Tibial nerve (tissue), 4 donors: ENCODE results near the gene DISP3. TPM values are rescaled to one million over a fixed set of nuclear protein-coding genes. Genes with fewer than 3 reads are reported as not detected.

Experiments
- DNase-seq, 2 donors: peaks; one replicate each; pipeline ENCODE4 v3.0.0-alpha.2; 2019; ENCODE audit warnings: low spot score in 2 of 2
- H3K27ac ChIP-seq, 4 donors: fragments of 200-600 bp; sonication (generic) in 3 of 4; one replicate each; pipeline ENCODE4 v1.5.1; 2017 to 2019; ENCODE audit warnings: mild to moderate bottlenecking in 1 of 4
- H3K27me3 ChIP-seq, 2 donors: fragments of 200-600 bp; sonication (generic) in 1 of 2; one replicate each; pipeline versions ENCODE4 v1.5.1 to v1.6.0; 2017 to 2019
- H3K36me3 ChIP-seq, 3 donors: fragments of 200-600 bp; sonication (generic); one replicate each; pipeline ENCODE4 v1.5.1; 2018 to 2019
- H3K4me1 ChIP-seq, 4 donors: fragments of 200-600 bp; sonication (generic) in 3 of 4; one replicate each; pipeline ENCODE4 v1.5.1; 2017 to 2019
- H3K4me3 ChIP-seq, 4 donors: fragments of 200-600 bp; sonication (generic) in 3 of 4; one replicate each; pipeline ENCODE4 v1.5.1; 2017 to 2019; ENCODE audit warnings: mild to moderate bottlenecking in 1 of 4, moderate library complexity in 1 of 4
- H3K9me3 ChIP-seq, 4 donors: fragments of 200-600 bp; sonication (generic) in 3 of 4; one replicate each; pipeline ENCODE4 v1.5.1; 2017 to 2019
- EP300 ChIP-seq, 2 donors: sonication (generic); formaldehyde crosslinking; IDR thresholded peaks; one replicate each; pipeline ENCODE4 v1.6.1; 2017; ENCODE audit warnings: antibody characterized with exemption in 2 of 2, mild to moderate bottlenecking in 1 of 2
- POLR2A ChIP-seq, 2 donors: fragments of 450-650 bp; IDR thresholded peaks; one replicate each; pipeline ENCODE4 v1.6.1; 2017; ENCODE audit warnings: antibody characterized with exemption in 2 of 2, mild to moderate bottlenecking in 2 of 2, moderate library complexity in 2 of 2
- WGBS, 2 donors: methylation state at CpG; one replicate each; pipeline ENCODE4 v1.1.5; 2018; 5-methylcytosine and 5-hydroxymethylcytosine counted together
- total RNA-seq, 4 donors: library from RNA; depleted of rRNA; stranded (reverse); fragments of >200 nt; gene quantifications; one replicate each; pipeline ENCODE4 v1.1.0, GENCODE V29; 2016
- TF ChIP-seq, protein P1 (sequence below), 5 experiments: fragments of 200-600 bp in 3 of 5; fragments of 450-650 bp in 2 of 5; sonication (generic) in 3 of 5; IDR thresholded peaks; one replicate each; pipeline ENCODE4 v1.5.1; 2016 to 2019; ENCODE audit warnings: antibody characterized with exemption in 5 of 5, mild to moderate bottlenecking in 3 of 5, moderate library complexity in 2 of 5

DISP3 gene
- total RNA-seq, 4 donors from 2014 or later, result 0.59 TPM; not detected in 3

DNA sequence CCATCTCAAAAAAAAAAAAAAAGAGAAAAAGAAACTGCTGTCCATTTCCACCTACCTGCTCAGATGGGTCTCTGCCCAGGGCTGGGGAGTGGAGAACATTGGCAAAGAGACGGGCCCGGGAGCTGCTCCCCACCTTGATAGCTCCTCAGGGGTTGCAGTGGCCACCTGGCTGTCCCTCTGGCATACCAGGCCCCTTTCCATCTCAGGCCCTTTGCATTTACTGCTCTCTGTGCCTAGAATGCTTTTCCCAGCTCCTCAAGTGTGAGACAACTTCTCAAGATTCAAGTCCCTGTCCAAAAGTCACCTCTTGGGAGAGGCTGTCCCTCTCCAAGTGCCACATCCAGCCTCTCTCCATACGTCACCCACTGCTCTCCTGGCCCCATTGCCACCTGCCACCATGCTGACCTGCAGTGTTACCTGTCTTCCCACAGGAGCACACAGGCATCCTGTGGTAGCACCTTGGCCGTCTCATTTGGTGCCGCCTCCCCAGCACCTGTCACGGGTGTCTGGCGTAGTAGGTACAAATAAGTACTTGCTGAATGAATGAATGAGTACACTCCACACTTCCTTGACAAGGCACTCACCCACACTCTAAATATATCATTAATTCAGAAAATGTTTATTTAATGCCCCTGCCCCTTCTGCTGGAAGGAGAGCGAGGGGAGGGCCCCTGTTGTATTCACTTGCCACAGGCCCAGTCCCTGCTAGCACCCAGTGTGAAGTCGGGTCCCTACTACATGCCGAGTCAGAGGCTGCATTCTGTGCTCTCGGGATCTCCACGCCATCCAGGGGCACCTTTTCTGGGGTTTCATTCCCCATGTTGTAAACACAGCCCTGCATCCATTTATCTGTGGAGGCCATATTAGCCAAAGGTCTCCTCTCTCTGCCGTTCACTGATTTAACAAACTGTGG is 48.8 kb downstream of the DISP3 start:
- TF ChIP-seq POLR2A (IDR thresholded peaks at IDR 0.05), result no peak
- TF ChIP-seq, protein P1, sequence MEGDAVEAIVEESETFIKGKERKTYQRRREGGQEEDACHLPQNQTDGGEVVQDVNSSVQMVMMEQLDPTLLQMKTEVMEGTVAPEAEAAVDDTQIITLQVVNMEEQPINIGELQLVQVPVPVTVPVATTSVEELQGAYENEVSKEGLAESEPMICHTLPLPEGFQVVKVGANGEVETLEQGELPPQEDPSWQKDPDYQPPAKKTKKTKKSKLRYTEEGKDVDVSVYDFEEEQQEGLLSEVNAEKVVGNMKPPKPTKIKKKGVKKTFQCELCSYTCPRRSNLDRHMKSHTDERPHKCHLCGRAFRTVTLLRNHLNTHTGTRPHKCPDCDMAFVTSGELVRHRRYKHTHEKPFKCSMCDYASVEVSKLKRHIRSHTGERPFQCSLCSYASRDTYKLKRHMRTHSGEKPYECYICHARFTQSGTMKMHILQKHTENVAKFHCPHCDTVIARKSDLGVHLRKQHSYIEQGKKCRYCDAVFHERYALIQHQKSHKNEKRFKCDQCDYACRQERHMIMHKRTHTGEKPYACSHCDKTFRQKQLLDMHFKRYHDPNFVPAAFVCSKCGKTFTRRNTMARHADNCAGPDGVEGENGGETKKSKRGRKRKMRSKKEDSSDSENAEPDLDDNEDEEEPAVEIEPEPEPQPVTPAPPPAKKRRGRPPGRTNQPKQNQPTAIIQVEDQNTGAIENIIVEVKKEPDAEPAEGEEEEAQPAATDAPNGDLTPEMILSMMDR (IDR thresholded peaks at IDR 0.05), result no peak
- TF ChIP-seq EP300 (IDR thresholded peaks at IDR 0.05), result no peak
- 88 to 89% methylated on average over 13 of the region's 13 CpGs for WGBS, 2 donors
- Histone ChIP-seq H3K4me3 (no peak overlapping the region), H3K9me3 (no peaks in the 10 kb centered on the region), H3K36me3 (no peaks in the 10 kb centered on the region), H3K27ac (no peak overlapping the region), H3K4me1 (no peaks in the 10 kb centered on the region), H3K27me3 (no peaks in the 10 kb centered on the region)
- DNase-seq, result no peak

- TF ChIP-seq POLR2A (IDR thresholded peaks at IDR 0.05), result no peak
- TF ChIP-seq EP300 (IDR thresholded peaks at IDR 0.05), result no peak
- no peak for DNase-seq
- Histone ChIP-seq H3K27me3 (no peaks in the 10 kb centered on the region), H3K4me1 (no peaks in the 10 kb centered on the region), H3K27ac (no peak overlapping the region), H3K36me3 (no peaks in the 10 kb centered on the region), H3K4me3 (no peak overlapping the region), H3K9me3 (no peaks in the 10 kb centered on the region)
- 72 to 87% methylated on average over 10 to 13 of the region's 13 CpGs for WGBS, 2 donors
These were observed 49.8 kb downstream of the DISP3 start for GRCh38 chr1:11528611-11529261.

GRCh38 chr1:11529330-11529729 is 50.4 kb downstream of the DISP3 start:
- DNase-seq, result no peak
- Histone ChIP-seq H3K9me3 (no peaks in the 10 kb centered on the region), H3K4me1 (no peaks in the 10 kb centered on the region), H3K4me3 (no peak overlapping the region), H3K27me3 (no peaks in the 10 kb centered on the region), H3K36me3 (no peaks in the 10 kb centered on the region), H3K27ac (no peak overlapping the region)
- TF ChIP-seq, protein P1 (IDR thresholded peaks at IDR 0.05), result no peak
- no peak for TF ChIP-seq POLR2A (IDR thresholded peaks at IDR 0.05)
- TF ChIP-seq EP300 (IDR thresholded peaks at IDR 0.05), result no peak
- WGBS, 2 donors, result 88 to 90% methylated on average over 8 to 10 of the region's 10 CpGs

DNA sequence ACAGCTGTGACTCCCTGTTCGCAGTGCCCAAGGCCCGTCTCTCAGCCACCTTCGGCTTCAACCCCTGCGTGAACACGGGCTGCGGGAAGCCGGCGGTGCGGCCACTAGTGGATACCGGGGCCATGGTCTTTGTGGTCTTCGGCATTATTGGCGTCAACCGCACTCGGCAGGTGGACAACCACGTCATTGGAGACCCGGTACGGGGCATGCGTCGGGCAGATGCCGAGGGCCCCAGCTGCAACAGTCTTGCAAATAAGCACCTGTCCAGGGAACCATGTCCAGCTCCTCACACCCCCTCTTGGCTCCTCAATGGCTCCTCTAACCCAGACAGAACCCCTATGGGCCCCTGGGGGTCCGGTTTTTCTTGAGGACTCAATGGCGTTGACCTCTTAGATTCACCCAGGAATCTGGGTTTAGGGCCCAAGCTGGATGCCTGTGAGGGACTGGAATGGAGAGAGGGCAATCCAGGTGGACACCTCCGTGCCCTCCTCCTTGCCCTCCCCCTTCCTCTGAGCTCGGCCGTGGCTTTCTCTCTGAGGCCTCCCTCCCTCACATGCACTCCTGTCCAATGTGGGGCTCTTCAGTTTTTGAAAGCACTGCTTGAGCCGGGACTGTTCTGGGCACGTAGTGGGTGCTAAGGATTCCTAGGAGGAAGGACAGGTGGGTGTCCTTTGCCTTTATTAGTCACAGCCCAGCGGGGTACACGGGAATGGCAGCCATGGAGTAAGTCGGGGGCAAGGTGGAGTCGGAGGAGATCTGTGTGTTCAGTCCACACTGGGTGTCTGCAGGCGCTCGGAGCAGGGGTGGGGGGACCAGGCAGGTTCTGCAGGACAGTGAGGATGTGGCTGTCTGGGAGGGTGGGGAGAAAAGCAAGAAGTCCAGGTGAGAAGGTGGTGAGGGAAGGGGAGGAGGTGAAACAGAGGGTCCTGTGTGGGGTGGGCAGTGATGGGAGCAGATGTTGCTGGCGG is 51.1 kb downstream of the DISP3 start:
- Histone ChIP-seq H3K9me3 (no peaks in the 10 kb centered on the region), H3K27me3 (no peaks in the 10 kb centered on the region), H3K4me3 (no peak overlapping the region), H3K36me3 (no peaks in the 10 kb centered on the region), H3K27ac (no peak overlapping the region), H3K4me1 (no peaks in the 10 kb centered on the region)
- DNase-seq, result no peak
- TF ChIP-seq EP300 (IDR thresholded peaks at IDR 0.05) (no peak), POLR2A (IDR thresholded peaks at IDR 0.05) (no peak)
- TF ChIP-seq, protein P1 (IDR thresholded peaks at IDR 0.05), result no peak
- WGBS, 2 donors, result 89 to 91% methylated on average over 33 to 34 of the region's 34 CpGs

- no peaks in the 10 kb centered on the region for H3K27me3 ChIP-seq
- no peaks in the 10 kb centered on the region for H3K9me3 ChIP-seq
- H3K36me3 ChIP-seq, result no peaks in the 10 kb centered on the region
- H3K4me3 ChIP-seq, result no peak overlapping the region
- DNase-seq, result no peak
- no peak for TF ChIP-seq POLR2A (IDR thresholded peaks at IDR 0.05)
- TF ChIP-seq, protein P1 (IDR thresholded peaks at IDR 0.05), result no peak
- TF ChIP-seq EP300 (IDR thresholded peaks at IDR 0.05), result no peak
- WGBS, 2 donors, result 69 to 83% methylated on average over 8 to 10 of the region's 15 CpGs
- no peak overlapping the region for H3K27ac ChIP-seq
- no peaks in the 10 kb centered on the region for H3K4me1 ChIP-seq
These were observed 51.9 kb downstream of the DISP3 start for GRCh38 chr1:11530731-11531311.
